Renal pelvis (tissue), 4 donors: ENCODE results near the gene RAX. TPM values are rescaled to one million over a fixed set of nuclear protein-coding genes. Genes with fewer than 3 reads are reported as not detected.
"Not testable (repeated sequence)": the region's sequence is repeated elsewhere in the genome, so short reads cannot be mapped to it uniquely, and the experiment has no call there.

Source experiments
- DNase-seq: peaks from one replicate; pipeline ENCODE4 v3.0.0-alpha.2; 2013
- polyA plus RNA-seq, 3 donors: library from polyadenylated mRNA; unstranded; fragments of 120-200 nt; gene quantifications; one replicate each; pipeline ENCODE4 v1.2.1, GENCODE V29; 2013; ENCODE audit not compliant: insufficient read length in 3 of 3

RAX gene
- polyA plus RNA-seq, 3 donors = not detected

GRCh38 chr18:59273759-59274532 lies 692 bp upstream of the RAX start:
- DNase-seq = no peak

DNA sequence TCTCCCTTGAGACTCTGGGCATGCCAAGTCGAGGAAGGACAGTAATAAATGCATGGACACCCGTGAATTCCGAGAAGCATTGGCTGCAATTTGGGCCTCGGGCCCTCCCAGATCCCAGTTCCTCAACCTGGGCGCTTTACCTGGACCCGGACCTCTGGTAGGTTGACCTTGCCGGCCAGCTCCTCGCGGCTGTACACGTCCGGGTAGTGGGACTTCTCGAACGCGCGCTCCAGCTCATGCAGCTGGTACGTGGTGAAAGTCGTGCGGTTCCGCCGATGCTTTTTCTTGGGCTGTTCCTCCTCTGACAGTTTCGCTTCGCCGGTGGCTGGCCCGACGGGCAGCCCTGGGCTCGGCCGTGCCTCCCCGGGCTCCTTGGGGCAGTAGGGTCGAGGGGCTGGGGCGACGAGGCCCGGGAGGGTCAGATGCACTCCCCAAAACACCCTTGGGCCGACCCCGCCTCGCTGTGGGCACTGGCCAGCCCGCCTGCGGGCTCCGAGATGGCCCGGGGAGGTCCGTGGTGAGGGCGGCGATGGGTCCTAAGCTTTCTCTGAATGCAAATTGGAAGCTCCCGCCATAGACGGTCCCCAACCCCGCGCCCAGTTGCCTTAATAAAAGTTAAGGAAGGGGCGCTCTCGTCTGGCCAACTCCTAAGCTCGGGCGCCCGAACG lies 899 bp downstream of the RAX start:
- DNase-seq = no peak

GRCh38 chr18:59271606-59272220 lies 1.5 kb downstream of the RAX start:
- DNase-seq = no peak

GRCh38 chr18:59270689-59271257 lies 2.5 kb downstream of the RAX start:
- DNase-seq = no peak

DNA sequence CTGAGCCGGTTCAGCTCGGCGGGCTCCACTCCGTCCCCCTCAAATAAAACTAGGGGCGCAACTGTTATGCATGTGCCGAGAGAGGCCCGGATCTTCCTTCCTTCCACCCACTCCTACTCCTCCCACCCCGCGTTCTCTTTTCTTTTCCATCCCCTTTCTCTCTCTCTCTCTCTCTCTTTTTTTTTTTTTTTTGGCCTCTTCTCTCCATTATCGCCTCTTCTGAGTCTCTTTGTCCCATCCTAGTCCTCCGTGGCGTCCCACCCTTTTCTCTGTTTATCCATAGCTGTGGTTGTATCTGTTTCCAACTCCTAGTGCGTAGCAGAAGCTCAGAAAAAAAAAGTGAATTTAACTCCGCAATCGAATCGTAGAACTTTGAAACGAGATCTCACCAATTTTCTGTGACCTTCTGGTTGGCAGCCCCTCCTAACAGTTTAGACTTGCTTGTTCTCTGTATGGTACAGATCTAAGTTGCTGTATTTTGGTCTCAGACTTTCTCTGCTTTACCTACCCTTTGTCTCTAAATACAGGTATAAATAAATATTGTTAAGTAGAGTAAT lies 3.6 kb downstream of the RAX start:
- DNase-seq = no peak

- no peak for DNase-seq
Measured at GRCh38 chr18:59268721-59269562, 4.3 kb downstream of the RAX start.

DNA sequence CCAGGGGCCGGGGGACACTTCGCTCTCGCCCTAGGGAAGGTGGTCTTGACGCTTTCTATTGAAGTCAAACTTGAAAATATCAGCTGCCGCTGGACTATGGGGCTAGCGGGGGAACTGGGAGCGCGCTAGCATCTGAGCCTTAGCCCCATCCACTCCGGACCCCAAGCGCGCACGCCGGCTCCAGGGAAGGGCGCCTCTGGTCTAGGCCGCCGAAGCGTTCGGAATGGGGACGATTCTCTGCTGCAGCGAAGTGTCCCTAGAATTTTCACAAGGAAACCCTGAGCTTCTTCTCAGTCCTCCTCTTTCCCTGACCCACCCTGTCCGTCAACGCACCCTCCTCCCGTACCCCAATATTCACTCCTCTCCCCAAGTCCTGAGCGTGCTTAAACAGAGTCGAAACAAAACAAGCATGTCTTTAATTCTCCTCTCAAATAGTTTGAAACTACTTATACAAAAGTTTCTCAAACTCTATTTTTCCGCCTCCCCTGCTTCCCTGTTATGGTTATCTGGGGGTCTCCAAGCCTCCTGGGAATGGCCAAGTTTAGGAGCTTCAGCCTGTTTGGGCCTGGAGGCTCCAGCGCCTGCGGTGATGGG lies 5.0 kb downstream of the RAX start:
- no peak for DNase-seq

GRCh38 chr18:59267503-59268126 lies 5.6 kb downstream of the RAX start:
- DNase-seq = no peak

GRCh38 chr18:59266886-59267502 lies 6.3 kb downstream of the RAX start:
- DNase-seq = no peak

DNA sequence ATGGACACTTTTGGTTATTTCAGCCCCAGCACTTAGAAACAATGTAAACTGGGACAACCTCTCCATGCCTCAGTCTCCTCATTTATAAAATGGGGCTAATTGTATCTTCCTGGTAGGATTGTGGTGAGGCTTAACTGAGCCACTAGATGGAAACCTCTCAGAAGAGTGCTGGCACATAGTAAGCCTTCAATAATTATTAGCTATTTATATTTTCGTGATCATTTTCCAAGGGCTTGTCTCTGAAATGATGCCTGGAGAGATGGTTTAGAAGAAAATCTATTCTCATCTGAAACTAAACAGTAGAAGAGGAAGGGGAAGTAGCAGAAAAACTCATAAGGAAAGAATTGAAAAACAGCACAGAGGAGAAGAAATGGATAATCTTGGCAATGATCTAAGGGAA lies 6.8 kb downstream of the RAX start:
- no peak for DNase-seq

GRCh38 chr18:59265974-59266369 lies 7.3 kb downstream of the RAX start:
- DNase-seq = no peak

- DNase-seq = no peak
Measured at GRCh38 chr18:59265246-59265973, 7.8 kb downstream of the RAX start.

DNA sequence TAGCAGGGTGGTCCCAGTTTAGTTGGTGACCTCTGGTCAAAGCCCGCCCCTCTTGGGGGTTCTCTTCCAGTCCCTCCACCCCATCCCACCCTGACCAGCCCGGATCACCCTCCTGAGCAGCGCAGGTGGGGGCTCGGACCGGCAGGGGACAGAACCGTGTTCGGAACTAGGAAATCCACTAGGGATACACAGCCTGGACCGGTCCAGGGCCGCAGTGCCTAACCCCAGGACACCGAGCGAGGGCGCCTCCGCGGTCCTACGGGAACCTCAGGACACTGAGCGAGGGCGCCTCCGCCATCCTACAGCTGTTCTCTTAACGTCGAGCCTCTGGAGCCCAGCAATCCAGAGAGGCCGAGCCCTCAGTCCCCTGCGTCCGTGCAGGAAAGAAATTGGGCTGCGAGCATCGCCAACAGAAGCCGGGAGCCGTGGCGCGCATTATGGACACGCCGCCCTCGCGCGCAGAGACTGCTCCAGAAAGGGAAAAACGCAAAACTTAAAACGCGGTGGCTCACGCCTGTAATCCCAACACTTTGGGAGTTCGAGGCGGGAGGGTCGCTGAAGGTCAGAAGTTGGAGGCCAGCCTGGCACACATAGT lies 8.5 kb downstream of the RAX start:
- DNase-seq = no peak

DNA sequence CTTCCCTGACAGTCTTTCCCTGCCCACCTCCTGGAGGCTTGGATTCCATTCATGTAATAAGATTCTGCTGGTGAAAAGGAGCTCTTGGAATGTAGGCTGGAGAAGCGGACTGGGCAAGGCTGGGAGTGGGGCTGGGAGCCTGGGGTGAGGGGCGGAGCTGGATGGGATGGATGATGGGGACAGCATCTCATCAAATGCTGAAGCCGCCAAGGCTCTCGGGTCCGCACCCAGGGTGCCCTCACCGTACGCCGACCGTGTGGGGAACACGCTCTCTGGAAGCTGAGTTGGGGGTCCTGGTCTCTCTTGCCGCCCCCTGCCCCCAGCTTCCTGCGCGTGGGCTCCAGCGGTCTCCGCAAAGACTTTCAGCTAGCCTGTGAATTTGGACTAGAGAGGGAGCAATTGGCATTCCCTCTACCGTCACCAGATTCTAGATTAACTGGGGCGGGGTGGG lies 9.1 kb downstream of the RAX start:
- no peak for DNase-seq

GRCh38 chr18:59263661-59264060 lies 9.6 kb downstream of the RAX start:
- no peak for DNase-seq

GRCh38 chr18:59262243-59262642 lies 11.0 kb downstream of the RAX start:
- DNase-seq = not testable (repeated sequence)

- not testable (repeated sequence) for DNase-seq
Measured at GRCh38 chr18:59261842-59262241, 11.4 kb downstream of the RAX start.

- not testable (repeated sequence) for DNase-seq
Measured at GRCh38 chr18:59255491-59255890, 17.8 kb downstream of the RAX start.
